HCT116 (cell line): ENCODE measurements around the gene COMMD1. TPM values are rescaled to one million over a fixed set of nuclear protein-coding genes. Genes with fewer than 3 reads are reported as not detected.

Source experiments
- ATAC-seq: fragments of 200-7000 bp; cut with Tn5 transposase; 2 replicates; pipeline ENCODE4 v1.9.1; 2020; ENCODE audit warnings: mild to moderate bottlenecking, moderate library complexity
- BruUV-seq: library from RNA; stranded (reverse); fragments of 400-500 nt; replicated peaks from 2 replicates; lab custom pipeline; 2021; lab: Mats Ljungman, UMichigan
- CTCF ChIA-PET: fragments of 300-600 bp; sonication (Branson Sonifier 250); formaldehyde crosslinking; loops from one replicate; lab custom pipeline; 2021; ENCODE audit warnings: antibody characterized with exemption; lab: Charles Lee
- POLR2A ChIA-PET: fragments of 300-600, 350-600 bp; sonication (Branson Sonifier 250); formaldehyde crosslinking; loops from one replicate; lab custom pipeline; 2021; ENCODE audit warnings: antibody characterized with exemption; lab: Charles Lee
- RAD21 ChIA-PET, 2 experiments: fragments of 300-600 bp; sonication (Branson Sonifier 250); formaldehyde crosslinking; loops; one replicate each; lab custom pipeline; 2023; ENCODE audit warnings: low total read pairs in 2 of 2; ENCODE audit not compliant: uncharacterized antibody in 2 of 2, unreplicated experiment in 2 of 2, low non-redundant PET in 1 of 2; lab: Charles Lee
- DNase-seq: peaks from one replicate; pipeline ENCODE4 v3.0.0-alpha.2; 2010; ENCODE audit warnings: low read depth, low spot score
- H2AFZ ChIP-seq: fragments of 200-600 bp; shearing (Covaris generic), sonication (generic); 2 replicates; pipeline ENCODE4 v1.6.1; 2017; ENCODE audit warnings: low read depth, mixed run types, mixed read lengths, antibody characterized with exemption, low read length; ENCODE audit not compliant: poor library complexity, severe bottlenecking
- H3K27ac ChIP-seq: 2 replicates; pipeline ENCODE4 v1.5.1; 2012; ENCODE audit warnings: low read depth, low read length
- H3K27me3 ChIP-seq: fragments of 200-600 bp; sonication (generic); 2 replicates; pipeline ENCODE4 v1.6.1; 2016; ENCODE audit warnings: mixed run types, low read length, mixed read lengths; ENCODE audit not compliant: insufficient read depth
- H3K36me3 ChIP-seq, 2 experiments: fragments of 200-500 bp in 1 of 2; fragments of 200-600 bp in 1 of 2; sonication (Bioruptor generic) in 1 of 2; sonication (generic) in 1 of 2; 2 replicates each; pipeline versions ENCODE4 v1.5.1 to v1.6.1; 2014 to 2016; ENCODE audit warnings: low read length in 2 of 2, inconsistent platforms in 1 of 2, mixed read lengths in 1 of 2, mixed run types in 1 of 2; ENCODE audit not compliant: insufficient read depth in 2 of 2, control insufficient read depth in 1 of 2
- H3K4me1 ChIP-seq, 2 experiments: fragments of 200-600 bp in 1 of 2; sonication (generic) in 1 of 2; 2 replicates each; pipeline versions ENCODE4 v1.5.1 to v1.6.1; 2012 to 2017; ENCODE audit warnings: low read length in 2 of 2, inconsistent platforms in 1 of 2, mild to moderate bottlenecking in 1 of 2, mixed read lengths in 1 of 2, mixed run types in 1 of 2, moderate library complexity in 1 of 2; ENCODE audit not compliant: insufficient read depth in 2 of 2, control insufficient read depth in 1 of 2
- H3K4me2 ChIP-seq: fragments of 200-600 bp; sonication (generic); 2 replicates; pipeline ENCODE4 v1.6.1; 2017; ENCODE audit warnings: mixed run types, low read length, mixed read lengths
- H3K4me3 ChIP-seq, 2 experiments: fragments of 200-600 bp in 1 of 2; sonication (generic) in 1 of 2; replicated peaks in 1 of 2; 2 replicates each; pipeline ENCODE4 v1.5.1; 2011 to 2016; ENCODE audit warnings: low read length in 2 of 2, control low read depth in 1 of 2, low read depth in 1 of 2, mild to moderate bottlenecking in 1 of 2, mixed read lengths in 1 of 2, mixed run types in 1 of 2
- H3K79me2 ChIP-seq: fragments of 200-600 bp; sonication (generic); 2 replicates; pipeline ENCODE4 v1.6.1; 2017; ENCODE audit warnings: mild to moderate bottlenecking, mixed run types, low read length, moderate library complexity, mixed read lengths; ENCODE audit not compliant: insufficient read depth
- H3K9ac ChIP-seq: fragments of 200-600 bp; sonication (generic); 2 replicates; pipeline ENCODE4 v1.6.1; 2016; ENCODE audit warnings: low read length, mixed read lengths
- H3K9me2 ChIP-seq: fragments of 200-600 bp; sonication (generic), shearing (Covaris generic); 2 replicates; pipeline ENCODE4 v1.6.1; 2017; ENCODE audit warnings: mixed run types, mild to moderate bottlenecking, moderate library complexity; ENCODE audit not compliant: insufficient read depth
- H3K9me3 ChIP-seq, 2 experiments: fragments of 200-500 bp in 1 of 2; fragments of 200-600 bp in 1 of 2; sonication (Bioruptor generic) in 1 of 2; sonication (generic) in 1 of 2; 2 replicates each; pipeline ENCODE4 v1.6.1; 2014 to 2017; ENCODE audit warnings: low read length in 2 of 2, mixed read lengths in 2 of 2, inconsistent platforms in 1 of 2, low read depth in 1 of 2, mild to moderate bottlenecking in 1 of 2, mixed run types in 1 of 2, moderate library complexity in 1 of 2; ENCODE audit not compliant: control insufficient read depth in 1 of 2, insufficient read depth in 1 of 2
- H4K20me1 ChIP-seq: fragments of 200-600 bp; sonication (generic), shearing (Covaris generic); 2 replicates; pipeline ENCODE4 v1.6.1; 2017; ENCODE audit warnings: mixed run types, mild to moderate bottlenecking, moderate library complexity; ENCODE audit not compliant: insufficient read depth
- CBX3 ChIP-seq: IDR thresholded peaks from 2 replicates; pipeline ENCODE4 v1.6.1; 2012; ENCODE audit warnings: low read depth
- CEBPB ChIP-seq: IDR thresholded peaks from 2 replicates; pipeline ENCODE4 v1.6.1; 2012; ENCODE audit warnings: low read depth
- EGR1 ChIP-seq: IDR thresholded peaks from 2 replicates; pipeline ENCODE4 v1.6.1; 2012; ENCODE audit warnings: low read depth
- EZH2 ChIP-seq: fragments of 200-600 bp; sonication (generic); IDR thresholded peaks from 2 replicates; pipeline ENCODE4 v1.6.1; 2017; ENCODE audit warnings: antibody characterized with exemption, mixed run types
- FOSL1 ChIP-seq: IDR thresholded peaks from 2 replicates; pipeline ENCODE4 v1.6.1; 2012; ENCODE audit warnings: low read depth
- POLR2AphosphoS5 ChIP-seq: IDR thresholded peaks from 2 replicates; pipeline ENCODE4 v1.6.1; 2011; ENCODE audit warnings: mild to moderate bottlenecking, low read depth, low read length, moderate library complexity
- SIN3A ChIP-seq: IDR thresholded peaks from 2 replicates; pipeline ENCODE4 v1.6.1; 2012; ENCODE audit warnings: low read depth
- SRF ChIP-seq: IDR thresholded peaks from 2 replicates; pipeline ENCODE4 v1.6.1; 2012; ENCODE audit warnings: low read depth
- YY1 ChIP-seq: IDR thresholded peaks from 2 replicates; pipeline ENCODE4 v1.6.1; 2011; ENCODE audit warnings: low read length, low read depth, moderate library complexity, mild to moderate bottlenecking; ENCODE audit not compliant: insufficient replicate concordance; ENCODE audit errors: extremely low read depth
- ZFX ChIP-seq: fragments of 450-650 bp; IDR thresholded peaks from 2 replicates; pipeline ENCODE4 v1.6.1; 2017
- ZNF274 ChIP-seq: fragments of 200-500 bp; sonication (Bioruptor generic); IDR thresholded peaks from 2 replicates; pipeline ENCODE4 v1.6.1; 2014; ENCODE audit warnings: mild to moderate bottlenecking, low read depth, low read length, inconsistent platforms
- intact Hi-C: fragments of 100-400 bp; cut with micrococcal nuclease; formaldehyde crosslinking; loops from 2 replicates; pipeline ENCODE4 v1.10.0; 2022
- total RNA-seq: library from RNA; stranded (reverse); gene quantifications from one replicate; pipeline ENCODE4 v1.2.1, GENCODE V29; 2021; ENCODE audit not compliant: unreplicated experiment
- TF ChIP-seq, protein P1 (sequence below): IDR thresholded peaks from 2 replicates; pipeline ENCODE4 v1.6.1; 2012; ENCODE audit warnings: low read depth
- TF ChIP-seq, protein P2 (sequence below): IDR thresholded peaks from 2 replicates; pipeline ENCODE4 v1.6.1; 2011; ENCODE audit warnings: mild to moderate bottlenecking, low read length, moderate library complexity; ENCODE audit not compliant: insufficient replicate concordance; ENCODE audit errors: extremely low read depth

COMMD1 gene
- total RNA-seq, 1 experiment from 2014 or later, result 16.1 TPM

DNA sequence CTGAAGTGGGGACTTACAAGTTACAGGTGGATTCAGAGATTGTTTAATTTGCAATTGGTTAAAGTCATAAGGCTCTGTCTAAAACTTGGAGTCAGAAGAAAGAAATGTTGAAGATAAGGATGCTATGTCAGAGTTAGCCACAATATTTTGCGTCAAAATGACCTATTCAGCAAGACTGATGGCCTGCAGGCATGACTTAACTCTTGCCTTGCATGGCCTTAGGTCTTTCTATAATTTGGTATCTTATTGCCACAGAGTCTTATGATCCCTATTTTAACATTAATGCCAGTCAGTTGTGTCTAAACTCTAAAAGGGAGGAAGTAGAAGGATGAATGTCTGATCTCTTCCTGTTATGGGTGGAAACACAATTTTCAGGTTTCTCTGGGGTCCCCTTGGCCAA, 5.2 kb upstream of the COMMD1 start:
- DNase-seq, result no peak
- CTCF ChIA-PET, result no interaction called here
- Histone ChIP-seq H3K79me2 (no peaks in the 10 kb centered on the region), H3K9me2 (no peaks in the 10 kb centered on the region), H3K9me3 (no peaks in the 10 kb centered on the region), H3K9ac (no peak overlapping the region), H4K20me1 (no peaks in the 10 kb centered on the region), H3K27me3 (no peaks in the 10 kb centered on the region), H3K36me3 (no peaks in the 10 kb centered on the region), H2AFZ (no peak overlapping the region), H3K27ac (no peak overlapping the region), H3K4me2 (no peak overlapping the region), H3K4me3 (no peak overlapping the region), H3K4me1 (peaks cover 0 to 4% of the 10 kb centered on the region in 2 experiments; a peak in 2 of 4 replicates)
- POLR2A ChIA-PET, result no interaction called here
- no peak for ATAC-seq
- BruUV-seq, result no TSS peak
- intact Hi-C loops, result no loop called here
- TF ChIP-seq CBX3 (no peak), SRF (no peak), ZFX (no peak), YY1 (no peak), EGR1 (no peak), FOSL1 (no peak), CEBPB (no peak), POLR2AphosphoS5 (no peak), EZH2 (no peak), ZNF274 (no peak), SIN3A (no peak)
- TF ChIP-seq, protein P1, sequence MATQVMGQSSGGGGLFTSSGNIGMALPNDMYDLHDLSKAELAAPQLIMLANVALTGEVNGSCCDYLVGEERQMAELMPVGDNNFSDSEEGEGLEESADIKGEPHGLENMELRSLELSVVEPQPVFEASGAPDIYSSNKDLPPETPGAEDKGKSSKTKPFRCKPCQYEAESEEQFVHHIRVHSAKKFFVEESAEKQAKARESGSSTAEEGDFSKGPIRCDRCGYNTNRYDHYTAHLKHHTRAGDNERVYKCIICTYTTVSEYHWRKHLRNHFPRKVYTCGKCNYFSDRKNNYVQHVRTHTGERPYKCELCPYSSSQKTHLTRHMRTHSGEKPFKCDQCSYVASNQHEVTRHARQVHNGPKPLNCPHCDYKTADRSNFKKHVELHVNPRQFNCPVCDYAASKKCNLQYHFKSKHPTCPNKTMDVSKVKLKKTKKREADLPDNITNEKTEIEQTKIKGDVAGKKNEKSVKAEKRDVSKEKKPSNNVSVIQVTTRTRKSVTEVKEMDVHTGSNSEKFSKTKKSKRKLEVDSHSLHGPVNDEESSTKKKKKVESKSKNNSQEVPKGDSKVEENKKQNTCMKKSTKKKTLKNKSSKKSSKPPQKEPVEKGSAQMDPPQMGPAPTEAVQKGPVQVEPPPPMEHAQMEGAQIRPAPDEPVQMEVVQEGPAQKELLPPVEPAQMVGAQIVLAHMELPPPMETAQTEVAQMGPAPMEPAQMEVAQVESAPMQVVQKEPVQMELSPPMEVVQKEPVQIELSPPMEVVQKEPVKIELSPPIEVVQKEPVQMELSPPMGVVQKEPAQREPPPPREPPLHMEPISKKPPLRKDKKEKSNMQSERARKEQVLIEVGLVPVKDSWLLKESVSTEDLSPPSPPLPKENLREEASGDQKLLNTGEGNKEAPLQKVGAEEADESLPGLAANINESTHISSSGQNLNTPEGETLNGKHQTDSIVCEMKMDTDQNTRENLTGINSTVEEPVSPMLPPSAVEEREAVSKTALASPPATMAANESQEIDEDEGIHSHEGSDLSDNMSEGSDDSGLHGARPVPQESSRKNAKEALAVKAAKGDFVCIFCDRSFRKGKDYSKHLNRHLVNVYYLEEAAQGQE, result no peak
- TF ChIP-seq, protein P2, sequence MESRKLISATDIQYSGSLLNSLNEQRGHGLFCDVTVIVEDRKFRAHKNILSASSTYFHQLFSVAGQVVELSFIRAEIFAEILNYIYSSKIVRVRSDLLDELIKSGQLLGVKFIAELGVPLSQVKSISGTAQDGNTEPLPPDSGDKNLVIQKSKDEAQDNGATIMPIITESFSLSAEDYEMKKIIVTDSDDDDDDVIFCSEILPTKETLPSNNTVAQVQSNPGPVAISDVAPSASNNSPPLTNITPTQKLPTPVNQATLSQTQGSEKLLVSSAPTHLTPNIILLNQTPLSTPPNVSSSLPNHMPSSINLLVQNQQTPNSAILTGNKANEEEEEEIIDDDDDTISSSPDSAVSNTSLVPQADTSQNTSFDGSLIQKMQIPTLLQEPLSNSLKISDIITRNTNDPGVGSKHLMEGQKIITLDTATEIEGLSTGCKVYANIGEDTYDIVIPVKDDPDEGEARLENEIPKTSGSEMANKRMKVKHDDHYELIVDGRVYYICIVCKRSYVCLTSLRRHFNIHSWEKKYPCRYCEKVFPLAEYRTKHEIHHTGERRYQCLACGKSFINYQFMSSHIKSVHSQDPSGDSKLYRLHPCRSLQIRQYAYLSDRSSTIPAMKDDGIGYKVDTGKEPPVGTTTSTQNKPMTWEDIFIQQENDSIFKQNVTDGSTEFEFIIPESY, result no peak
- RAD21 ChIA-PET, result no interaction called here
